GM23248 (cell line): ENCODE data around the gene USP17L27.
"Not testable (repeated sequence)": the region's sequence is repeated elsewhere in the genome, so short reads cannot be mapped to it uniquely, and the experiment has no call there.

ENCODE experiments used
- EZH2 ChIP-seq: fragments of 200-600 bp; sonication (generic); IDR thresholded peaks from 2 replicates; pipeline ENCODE4 v1.6.1; 2018; ENCODE audit warnings: antibody characterized with exemption, mild to moderate bottlenecking; ENCODE audit not compliant: insufficient read depth, poor library complexity, severe bottlenecking
- EZH2phosphoT487 ChIP-seq: fragments of 200-600 bp; sonication (generic); IDR thresholded peaks from 2 replicates; pipeline ENCODE4 v1.6.1; 2018; ENCODE audit warnings: antibody characterized with exemption, moderate library complexity, mild to moderate bottlenecking, low read depth; ENCODE audit not compliant: insufficient read depth

DNA sequence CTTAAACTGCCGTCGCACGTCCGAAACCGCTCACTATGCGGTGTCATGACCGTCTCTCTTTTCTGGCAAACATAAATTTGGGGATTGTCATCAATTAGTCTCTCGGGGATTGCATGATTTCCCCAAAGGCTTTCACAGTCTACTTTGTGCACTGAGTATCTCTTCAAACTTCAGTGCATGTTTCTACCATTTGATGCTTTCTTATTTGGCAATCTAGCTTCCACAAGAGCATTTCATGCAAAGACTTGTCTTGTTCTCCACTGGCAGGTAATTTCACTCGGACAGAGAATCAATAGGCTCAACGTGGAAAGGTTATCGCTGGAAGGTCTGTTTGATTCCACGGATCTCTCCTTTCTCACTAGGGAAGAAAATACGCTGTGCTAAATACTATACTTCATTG is 19.8 kb upstream of the USP17L27 start:
- not testable (repeated sequence) for TF ChIP-seq EZH2, EZH2phosphoT487
